GM21447 (cell line): ENCODE measurements around the gene ENGASE.
A peak's percentile ranks its signal among the peaks of the same experiment; 100 is the strongest.
"Not testable (repeated sequence)": the region's sequence is repeated elsewhere in the genome, so short reads cannot be mapped to it uniquely, and the experiment has no call there.

ENCODE experiments used
- ATAC-seq: cut with Tn5 transposase; IDR thresholded peaks from one replicate; pipeline ENCODE4 v1.9.1; 2021; ENCODE audit not compliant: unreplicated experiment

The ENGASE gene

DNA sequence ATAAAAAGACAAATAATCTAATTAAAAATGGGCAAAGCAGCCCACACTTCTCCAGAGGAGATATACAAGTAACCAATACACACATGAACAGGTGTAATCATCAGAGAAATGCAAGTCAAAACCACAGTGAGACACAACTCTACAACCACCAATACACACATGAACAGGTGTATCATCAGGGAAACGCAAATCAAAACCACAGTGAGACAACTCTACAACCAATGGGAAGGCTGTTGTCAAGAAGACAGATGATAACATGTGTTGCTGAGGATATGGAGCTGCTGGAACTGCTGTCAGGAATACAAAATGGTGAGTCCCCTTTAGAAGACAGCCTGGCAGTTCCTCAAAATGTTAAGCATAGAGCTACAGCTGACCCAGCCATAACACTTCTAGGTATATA is 22.5 kb upstream of the ENGASE start:
- ATAC-seq, result no peak

- no peak for ATAC-seq
These were observed 21.2 kb upstream of the ENGASE start for GRCh38 chr17:79053251-79053925.

DNA sequence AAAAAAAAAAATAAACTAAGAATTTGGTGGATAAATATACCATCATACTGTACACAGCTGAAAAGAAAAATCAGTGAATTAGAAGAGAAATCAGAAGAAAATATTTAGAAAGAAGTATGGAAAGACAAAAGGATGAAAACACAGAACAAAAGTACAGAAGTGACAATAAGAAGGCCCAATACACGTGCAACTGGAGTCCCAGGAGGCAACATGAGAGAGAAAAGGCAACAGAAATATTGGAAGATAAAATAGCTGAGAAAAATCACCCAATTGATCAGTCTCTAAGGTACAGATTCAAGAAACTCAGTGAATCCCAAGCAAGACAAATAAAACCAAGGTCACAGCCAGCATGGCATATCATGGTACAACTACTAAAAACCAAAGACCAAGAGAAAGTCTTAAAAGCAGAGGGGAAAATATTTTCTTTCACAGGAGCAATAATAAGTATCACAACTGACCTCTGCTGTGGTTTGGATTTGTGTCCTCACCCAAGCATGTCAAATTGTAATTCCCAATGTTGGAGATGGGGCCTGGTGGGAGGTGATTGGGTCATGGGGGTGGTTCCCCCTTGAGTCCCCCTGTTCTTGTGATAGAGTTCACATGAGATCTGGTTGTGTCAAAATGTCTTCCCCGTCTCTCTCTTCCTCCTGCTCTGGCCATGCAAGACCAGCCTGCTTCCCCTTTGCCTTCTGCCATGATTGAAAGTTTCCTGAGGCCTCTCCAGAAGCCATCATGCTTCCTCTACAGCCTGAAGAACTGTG is 20.2 kb upstream of the ENGASE start:
- no peak for ATAC-seq

GRCh38 chr17:79055197-79055596 is 19.4 kb upstream of the ENGASE start:
- no peak for ATAC-seq

DNA sequence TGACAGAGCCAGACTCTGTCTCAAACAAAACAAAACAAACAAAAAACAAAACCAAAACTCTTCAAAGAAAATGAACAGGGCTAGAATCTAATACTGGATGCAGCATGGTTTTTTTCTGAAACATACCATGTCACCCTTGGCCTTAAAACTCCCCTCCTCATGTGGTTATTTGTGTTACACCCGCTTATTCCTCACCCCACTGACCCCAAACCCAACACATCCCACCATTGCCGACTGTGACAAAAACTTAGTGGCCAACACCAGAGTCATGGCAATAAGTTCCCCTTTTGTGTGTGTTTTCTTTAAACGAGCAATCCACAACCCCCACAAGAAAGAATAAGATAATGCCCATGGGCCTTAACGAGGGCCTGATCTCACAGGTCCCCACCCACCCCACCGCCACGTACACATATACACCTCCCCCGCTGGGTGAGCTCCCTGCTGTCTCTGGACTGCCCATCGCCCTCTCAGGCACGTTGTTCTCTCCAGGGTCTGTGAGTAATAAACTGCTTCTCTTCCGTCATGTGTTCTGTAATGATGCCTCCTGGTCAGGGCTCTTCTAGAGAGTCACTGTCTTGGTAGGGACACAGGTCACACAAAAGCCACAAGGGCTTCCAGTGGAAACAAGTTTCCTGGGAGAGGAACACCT is 16.8 kb upstream of the ENGASE start:
- no peak for ATAC-seq

DNA sequence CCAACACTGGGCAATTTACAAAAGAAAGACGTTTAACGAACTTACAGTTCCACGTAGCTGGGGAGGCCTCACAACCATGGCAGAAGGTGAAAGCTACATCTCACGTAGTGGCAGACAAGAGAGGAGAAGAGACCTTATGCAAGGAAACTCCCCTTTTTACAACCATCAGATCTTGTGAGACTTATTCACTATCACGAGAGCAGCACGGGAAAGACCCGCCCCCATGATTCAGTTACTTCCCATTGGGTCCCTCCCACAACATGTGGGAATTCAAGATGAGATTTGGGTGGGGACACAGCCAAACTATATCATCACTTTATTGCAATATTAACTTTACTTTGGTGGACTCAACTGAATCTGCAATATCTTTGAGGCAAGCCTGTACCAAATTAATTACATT is 11.9 kb upstream of the ENGASE start:
- no peak for ATAC-seq

GRCh38 chr17:79064026-79064425 is 10.6 kb upstream of the ENGASE start:
- ATAC-seq, result no peak

DNA sequence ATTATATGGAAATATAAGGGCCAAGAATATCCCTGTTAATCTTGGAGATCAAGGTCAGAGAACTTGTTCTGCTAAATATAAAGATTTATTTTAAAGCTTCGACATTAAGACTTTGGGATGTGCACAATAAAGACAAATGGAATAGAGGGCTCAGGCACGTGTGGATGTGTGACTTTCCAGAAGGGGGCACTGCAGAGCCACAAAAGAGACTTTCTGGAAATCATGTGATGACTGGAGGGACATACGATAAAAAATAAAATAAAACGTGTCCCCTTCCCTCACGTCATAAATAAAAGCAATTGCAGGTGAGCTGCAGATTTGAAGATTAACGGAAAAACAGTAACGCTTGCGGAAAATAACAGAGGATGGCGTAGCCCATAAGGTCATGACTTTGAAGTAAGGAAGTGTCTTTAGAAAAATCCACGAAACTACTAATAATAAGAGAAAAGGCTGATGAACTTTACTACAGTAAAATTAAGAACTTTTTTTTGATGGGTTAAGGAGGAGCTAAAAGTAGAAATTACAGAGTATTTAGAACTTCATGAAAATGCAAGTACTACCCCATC is 9.4 kb upstream of the ENGASE start:
- ATAC-seq, result no peak

DNA sequence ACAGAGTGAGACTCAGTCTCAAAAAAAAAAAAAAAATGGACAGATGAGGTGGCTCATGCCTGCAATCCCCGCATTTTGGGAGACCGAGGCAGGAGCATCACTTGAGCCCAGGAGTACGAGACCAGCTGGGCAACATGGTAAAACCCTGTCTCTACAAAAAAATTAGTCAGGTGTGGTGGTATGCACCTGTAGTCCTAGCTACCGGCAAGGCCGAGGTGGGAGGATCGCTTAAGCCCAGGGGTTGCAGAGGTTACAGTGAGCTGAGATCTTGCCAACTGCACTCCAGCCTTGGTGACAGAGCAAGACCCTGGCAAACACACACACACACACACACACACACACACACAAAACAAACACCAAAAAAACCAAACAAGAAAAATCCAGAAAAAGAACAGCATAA is 7.7 kb upstream of the ENGASE start:
- ATAC-seq, result no peak

DNA sequence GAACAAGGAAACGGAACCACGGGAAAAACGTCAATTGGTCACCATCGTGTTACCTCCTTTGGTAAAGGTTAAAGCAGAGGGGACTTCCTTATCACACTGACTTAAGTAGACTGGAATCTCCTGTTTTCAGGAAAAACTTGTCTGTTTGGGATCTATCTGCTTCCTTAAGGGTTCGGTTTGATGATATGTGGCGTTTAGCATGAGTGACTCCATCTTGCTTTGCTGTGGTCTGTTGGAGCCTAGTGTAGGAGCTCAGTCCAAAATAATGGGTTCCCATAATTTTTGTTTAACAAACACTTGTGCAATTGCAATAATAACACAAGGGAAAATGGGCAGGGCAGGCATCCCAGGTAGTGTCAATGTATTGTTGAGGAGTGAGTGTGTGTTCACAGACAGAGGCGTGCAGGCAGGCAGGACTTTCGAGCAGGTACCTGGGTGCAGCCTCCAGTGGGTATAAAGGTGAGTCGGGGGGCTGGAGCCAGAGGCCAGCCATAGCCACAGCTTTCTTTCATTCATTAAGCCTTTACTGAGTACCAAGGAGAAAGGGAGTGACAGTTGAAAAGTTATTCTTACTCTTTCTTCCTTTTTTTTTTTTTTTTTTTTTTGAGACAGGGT is 4.3 kb upstream of the ENGASE start:
- ATAC-seq, result no peak

DNA sequence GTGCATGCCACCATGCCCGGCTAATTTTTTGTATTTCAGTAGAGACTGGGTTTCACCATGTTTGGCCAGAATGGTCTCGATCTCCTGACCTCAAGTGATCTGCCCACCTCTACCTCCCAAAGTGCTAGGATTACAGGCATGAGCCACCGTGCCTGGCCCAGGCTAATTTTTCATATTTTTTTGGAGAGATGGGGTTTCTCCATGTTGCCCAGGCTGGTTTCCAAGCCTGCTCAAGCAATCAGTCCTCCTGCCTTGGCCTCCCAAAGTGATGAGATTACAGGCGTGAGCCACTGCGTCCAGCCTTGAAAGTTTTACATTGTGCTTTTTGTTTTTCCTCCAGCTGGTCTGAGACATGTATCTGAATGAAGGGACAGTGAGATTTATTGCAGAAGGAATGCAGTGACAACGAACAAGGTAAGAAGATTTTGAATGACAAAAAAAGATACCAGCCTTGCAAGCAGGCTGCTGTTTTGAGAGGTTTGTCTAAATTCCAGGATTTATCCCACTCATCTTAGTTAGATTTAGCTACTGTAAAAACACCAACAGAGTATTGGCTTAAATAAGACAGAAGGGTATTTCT is 3.4 kb upstream of the ENGASE start:
- ATAC-seq, result no peak

- no peak for ATAC-seq
These were observed 2.1 kb upstream of the ENGASE start for GRCh38 chr17:79072544-79072943.

- ATAC-seq, result no peak
These were observed 1.5 kb upstream of the ENGASE start for GRCh38 chr17:79073016-79073705.

DNA sequence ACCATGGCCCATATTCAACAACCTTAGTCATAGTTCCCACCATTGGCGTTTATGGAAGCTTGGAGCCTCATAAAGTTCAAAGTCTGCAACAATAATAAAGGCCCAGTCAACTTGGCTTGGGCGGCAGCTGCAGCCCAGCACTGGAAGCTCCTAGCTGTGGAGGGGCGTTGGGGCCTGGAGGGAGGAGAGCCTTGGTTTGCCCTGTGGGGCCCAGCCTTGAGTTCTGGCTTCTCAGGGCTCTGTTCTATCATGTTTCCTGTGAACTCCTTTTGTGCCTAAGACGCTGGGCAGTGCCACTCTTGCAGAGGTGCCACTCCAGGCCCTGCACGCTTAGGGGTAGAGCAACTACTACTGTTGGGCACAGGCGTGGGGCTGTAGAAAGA is 927 bp upstream of the ENGASE start:
- ATAC-seq, result no peak

GRCh38 chr17:79074121-79074648 is 439 bp upstream of the ENGASE start:
- ATAC-seq, result not testable (repeated sequence)

- peak; percentile 17 for ATAC-seq
These were observed 774 bp downstream of the ENGASE start for GRCh38 chr17:79075446-79075750.

- no peak for ATAC-seq
These were observed 1.3 kb downstream of the ENGASE start for GRCh38 chr17:79075861-79076406.

- ATAC-seq, result no peak
These were observed 3.0 kb downstream of the ENGASE start for GRCh38 chr17:79077587-79077986.

DNA sequence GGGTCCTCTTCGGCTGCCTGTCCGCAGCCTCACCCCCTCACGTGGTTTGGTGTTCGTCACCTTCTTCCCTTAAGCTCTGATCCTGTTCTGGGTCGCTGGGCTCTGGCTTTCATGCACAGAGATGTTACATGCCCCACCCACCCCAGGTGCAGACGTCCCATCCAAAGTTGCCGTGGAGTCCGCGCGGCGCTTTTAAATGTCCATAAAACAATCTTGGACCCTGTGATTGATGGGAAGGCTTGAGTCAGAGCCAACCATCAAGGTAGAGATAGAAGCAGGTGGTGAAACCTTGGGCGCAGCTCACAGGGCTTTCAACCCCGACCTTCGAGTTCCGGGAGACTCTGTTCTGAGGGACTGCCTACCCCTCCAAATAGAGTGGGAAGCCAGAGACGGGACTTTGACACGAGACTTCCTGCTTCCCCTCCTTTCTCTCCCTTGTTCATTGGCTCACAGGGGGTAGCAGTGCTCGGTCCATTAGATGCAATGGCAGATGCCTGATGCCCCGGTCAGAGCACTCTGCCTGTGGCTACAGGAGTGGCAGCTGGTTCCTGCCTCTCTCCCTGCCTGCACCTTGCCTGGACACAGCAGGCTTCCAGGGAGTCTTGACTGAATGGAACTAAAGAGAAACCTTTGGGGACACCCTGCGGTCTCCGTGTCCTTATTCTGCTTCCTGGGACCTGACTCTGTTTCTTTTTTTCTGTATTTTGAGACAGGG is 4.0 kb downstream of the ENGASE start:
- no peak for ATAC-seq
